GM12878 (cell line): Measurements from ENCODE around the gene POLR1A. TPM values are rescaled to one million over a fixed set of nuclear protein-coding genes. Genes with fewer than 3 reads are reported as not detected.
A peak's percentile ranks its signal among the peaks of the same experiment; 100 is the strongest.

Experiments
- CBX3 ChIP-seq: fragments of 200-600 bp; sonication (generic); IDR thresholded peaks from 2 replicates; pipeline ENCODE4 v1.6.1; 2016; ENCODE audit warnings: low read depth, borderline replicate concordance
- CBX5 ChIP-seq: sonication (generic); IDR thresholded peaks from 2 replicates; pipeline ENCODE4 v1.6.1; 2016; ENCODE audit warnings: low read depth, moderate library complexity, mild to moderate bottlenecking, inconsistent platforms
- CHD2 ChIP-seq: IDR thresholded peaks from 2 replicates; pipeline ENCODE4 v1.6.1; 2011; ENCODE audit warnings: low read depth, low read length, improper control_type of control experiment, borderline replicate concordance
- CREB1 ChIP-seq: IDR thresholded peaks from 2 replicates; pipeline ENCODE4 v1.6.1; 2012; ENCODE audit warnings: low read depth, mild to moderate bottlenecking, inconsistent platforms
- E4F1 ChIP-seq: fragments of 450-650 bp; IDR thresholded peaks from 2 replicates; pipeline ENCODE4 v1.6.1; 2018; ENCODE audit warnings: borderline replicate concordance, mild to moderate bottlenecking; ENCODE audit not compliant: partially characterized antibody
- FOXM1 ChIP-seq: IDR thresholded peaks from 2 replicates; pipeline ENCODE4 v1.6.1; 2012; ENCODE audit warnings: low read depth, mild to moderate bottlenecking, inconsistent platforms, low read length, moderate library complexity
- GATAD2B ChIP-seq: fragments of 450-650 bp; conservative IDR thresholded peaks from 2 replicates; pipeline ENCODE4 v1.6.1; 2017; ENCODE audit warnings: low read depth, mild to moderate bottlenecking, moderate library complexity
- PAX5 ChIP-seq: IDR thresholded peaks from 2 replicates; pipeline ENCODE4 v1.6.1; 2011; ENCODE audit warnings: low read depth, low read length, borderline replicate concordance
- RELB ChIP-seq: fragments of 450-650 bp; IDR thresholded peaks from 2 replicates; pipeline ENCODE4 v1.6.1; 2017; ENCODE audit warnings: low read depth, mild to moderate bottlenecking, moderate library complexity
- SKIL ChIP-seq: fragments of 450-650 bp; IDR thresholded peaks from 2 replicates; pipeline ENCODE4 v1.6.1; 2017; ENCODE audit warnings: mild to moderate bottlenecking, low read depth, inconsistent platforms; ENCODE audit not compliant: poor library complexity, severe bottlenecking
- SMAD1 ChIP-seq: fragments of 450-650 bp; IDR thresholded peaks from 2 replicates; pipeline ENCODE4 v1.6.1; 2018; ENCODE audit warnings: mild to moderate bottlenecking, low read depth; ENCODE audit not compliant: partially characterized antibody
- SREBF2 ChIP-seq: IDR thresholded peaks from 2 replicates; pipeline ENCODE4 v1.6.1; 2012; ENCODE audit warnings: mild to moderate bottlenecking, low read length
- YBX1 ChIP-seq: fragments of 450-650 bp; IDR thresholded peaks from 2 replicates; pipeline ENCODE4 v1.6.1; 2016; ENCODE audit warnings: antibody characterized with exemption
- YY1 ChIP-seq: IDR thresholded peaks from 2 replicates; pipeline ENCODE4 v1.6.1; 2011; ENCODE audit warnings: low read depth, mild to moderate bottlenecking, low read length
- ZBTB33 ChIP-seq: fragments of 450-650 bp; IDR thresholded peaks from 2 replicates; pipeline ENCODE4 v1.6.1; 2017; ENCODE audit warnings: mild to moderate bottlenecking
- ZBTB4 ChIP-seq: fragments of 450-650 bp; formaldehyde crosslinking; IDR thresholded peaks from 2 replicates; pipeline ENCODE4 v1.4.0; 2022; ENCODE audit warnings: mild to moderate bottlenecking, moderate library complexity
- ZNF207 ChIP-seq: fragments of 450-650 bp; IDR thresholded peaks from 2 replicates; pipeline ENCODE4 v1.6.1; 2014; ENCODE audit warnings: antibody characterized with exemption, mild to moderate bottlenecking, borderline replicate concordance
- polyA plus RNA-seq, 11 experiments: library from polyadenylated mRNA; depleted of rRNA in 4 of 11; unstranded in 6 of 11; stranded (reverse) in 5 of 11; fragments of >200 nt; fragmentation: Nextera tagmentation in 4 of 11; fragmentation: Illumina TruSeq in 1 of 11; extraction: Ambion mirVana in 4 of 11; extraction: Trizol in 1 of 11; gene quantifications; 1 replicate in 1 of 11; 2 replicates in 10 of 11; pipeline versions ENCODE4 v1.2.1 to v1.2.3, GENCODE V29; 2011 to 2016; ENCODE audit warnings: inconsistent platforms in 2 of 11, missing spikeins in 2 of 11, low read depth in 1 of 11
- total RNA-seq, 4 experiments: library from RNA; depleted of rRNA in 3 of 4; stranded (reverse); fragments of >200 nt in 3 of 4; fragmentation: Illumina TruSeq in 1 of 4; extraction: Trizol in 1 of 4; gene quantifications; 2 replicates each; pipeline versions ENCODE4 v1.2.1 to v1.2.3, GENCODE V29; 2013 to 2021

The POLR1A gene
- total and polyA plus RNA-seq, 10 of the 15 experiments (the other 5 are each of a cell fraction or from before 2014, with no cell fraction given): 2.1 to 53.9 (median 17.8) TPM

GRCh38 chr2:86079981-86080911 lies 25.4 kb downstream of the POLR1A start (continued):
- TF ChIP-seq GATAD2B (0 out of 2 replicates have a peak, but pooled peaks have one; percentile 28), CHD2 (peak; percentile 33; the same call in 1 of the 2 replicates), YY1 (peak; percentile 42; the same call in 1 of the 2 replicates), CBX3 (no peak), ZNF207 (no peak; the same call in 1 of the 2 replicates), SMAD1 (no peak), RELB (peak; percentile 48; the same call in 1 of the 2 replicates), ZBTB4 (no peak), CREB1 (no peak), PAX5 (no peak), SREBF2 (no peak), YBX1 (no peak), SKIL (no peak), E4F1 (peak; percentile 17), ZBTB33 (peak; percentile 99), CBX5 (no peak), FOXM1 (no peak)
